Putamen (tissue), 1 donor: ENCODE results near the gene ZFP37.
"Not testable (repeated sequence)": the region's sequence is repeated elsewhere in the genome, so short reads cannot be mapped to it uniquely, and the experiment has no call there.

Source experiments
- DNase-seq: peaks from one replicate; pipeline ENCODE4 v3.0.0-alpha.2; 2016; ENCODE audit warnings: low spot score

ZFP37 gene

GRCh38 chr9:113056191-113057106 is at the start of gene ZFP37:
ZFP37 (minus strand) TSS chr9:113056724; CDS start chr9:113056688, 36 bp downstream.
- DNase-seq: peak; percentile 95

GRCh38 chr9:113105345-113105744 is 48.8 kb upstream of the ZFP37 start:
- DNase-seq: not testable (repeated sequence)

GRCh38 chr9:113095561-113095960 is 39.0 kb upstream of the ZFP37 start:
- no peak for DNase-seq

GRCh38 chr9:113089924-113090323 is 33.4 kb upstream of the ZFP37 start:
- DNase-seq: not testable (repeated sequence)

- not testable (repeated sequence) for DNase-seq
These were observed 32.6 kb upstream of the ZFP37 start for GRCh38 chr9:113089143-113089505.

GRCh38 chr9:113088456-113089142 is 32.1 kb upstream of the ZFP37 start:
- not testable (repeated sequence) for DNase-seq

GRCh38 chr9:113062932-113063310 is 6.4 kb upstream of the ZFP37 start:
- not testable (repeated sequence) for DNase-seq

GRCh38 chr9:113062256-113062931 is 5.9 kb upstream of the ZFP37 start:
- not testable (repeated sequence) for DNase-seq

- not testable (repeated sequence) for DNase-seq
These were observed 4.7 kb upstream of the ZFP37 start for GRCh38 chr9:113061072-113061850.

- DNase-seq: not testable (repeated sequence)
These were observed 3.2 kb upstream of the ZFP37 start for GRCh38 chr9:113059581-113060284.

- no peak for DNase-seq
These were observed 669 bp upstream of the ZFP37 start for GRCh38 chr9:113057193-113057592.

- DNase-seq: no peak
These were observed 13.5 kb downstream of the ZFP37 start for GRCh38 chr9:113042884-113043657.

GRCh38 chr9:113026200-113026599 is 30.3 kb downstream of the ZFP37 start:
- no peak for DNase-seq

GRCh38 chr9:113018247-113018646 is 38.3 kb downstream of the ZFP37 start:
- no peak for DNase-seq

GRCh38 chr9:113012492-113012891 is 44.0 kb downstream of the ZFP37 start:
- DNase-seq: no peak

GRCh38 chr9:113011911-113012381 is 44.6 kb downstream of the ZFP37 start, which contains the start of gene ZNF883:
ZNF883 (minus strand) TSS chr9:113012192.
- DNase-seq: peak; percentile 68

- DNase-seq: no peak
These were observed 50.7 kb downstream of the ZFP37 start for GRCh38 chr9:113005777-113006176.

- DNase-seq: no peak
These were observed 59.1 kb downstream of the ZFP37 start for GRCh38 chr9:112997236-112997941.
